HepG2 (cell line): Measurements from ENCODE around the gene SLC44A4. TPM values are rescaled to one million over a fixed set of nuclear protein-coding genes. Genes with fewer than 3 reads are reported as not detected.

Experiments
- ATF7 ChIP-seq, 2 experiments: fragments of 450-650 bp in 1 of 2; sonication (generic) in 1 of 2; formaldehyde crosslinking in 1 of 2; IDR thresholded peaks; 2 replicates each; pipeline versions ENCODE4 v1.4.0 to v1.6.1; 2016 to 2020; ENCODE audit warnings: antibody characterized with exemption in 1 of 2, mild to moderate bottlenecking in 1 of 2, missing genetic modification reagents in 1 of 2
- CBX1 ChIP-seq: IDR thresholded peaks from one replicate; pipeline ENCODE4 v1.6.1; 2016; ENCODE audit warnings: antibody characterized with exemption, low read depth
- EED ChIP-seq: sonication (generic); formaldehyde crosslinking; IDR thresholded peaks from 2 replicates; pipeline ENCODE4 v1.5.0; 2020; ENCODE audit warnings: mild to moderate bottlenecking, missing genetic modification reagents
- GLI4 ChIP-seq: sonication (generic); formaldehyde crosslinking; IDR thresholded peaks from 2 replicates; pipeline ENCODE4 v1.5.1; 2020; ENCODE audit warnings: missing genetic modification reagents, mild to moderate bottlenecking, moderate library complexity, borderline replicate concordance
- HDAC2 ChIP-seq: sonication (generic); formaldehyde crosslinking; IDR thresholded peaks from 2 replicates; pipeline ENCODE4 v1.4.0; 2020; ENCODE audit warnings: missing genetic modification reagents
- HMG20A ChIP-seq: IDR thresholded peaks from 2 replicates; pipeline ENCODE4 v1.6.1; 2016; ENCODE audit warnings: borderline replicate concordance
- HOXA3 ChIP-seq: sonication (generic); formaldehyde crosslinking; IDR thresholded peaks from 2 replicates; pipeline ENCODE4 v1.5.0; 2020; ENCODE audit warnings: missing genetic modification reagents
- MED1 ChIP-seq: sonication (generic); formaldehyde crosslinking; IDR thresholded peaks from 2 replicates; pipeline ENCODE4 v1.4.0; 2020; ENCODE audit warnings: missing genetic modification reagents
- MXD4 ChIP-seq: IDR thresholded peaks from 2 replicates; pipeline ENCODE4 v1.6.1; 2016; ENCODE audit warnings: mild to moderate bottlenecking, missing biosample characterization, missing genetic modification reagents
- NCOA1 ChIP-seq: sonication (generic); formaldehyde crosslinking; IDR thresholded peaks from 2 replicates; pipeline ENCODE4 v1.9.0; 2021; ENCODE audit warnings: missing genetic modification reagents
- NCOR1 ChIP-seq: fragments of 200-600 bp; sonication (generic); IDR thresholded peaks from 2 replicates; pipeline ENCODE4 v1.7.0; 2017; ENCODE audit warnings: antibody characterized with exemption, low read length, borderline replicate concordance
- ONECUT2 ChIP-seq: sonication (generic); formaldehyde crosslinking; IDR thresholded peaks from 2 replicates; pipeline ENCODE4 v1.4.0; 2020; ENCODE audit warnings: missing genetic modification reagents
- POLR2AphosphoS5 ChIP-seq: IDR thresholded peaks from 2 replicates; pipeline ENCODE4 v1.6.1; 2012; ENCODE audit warnings: low read depth, low read length
- ZKSCAN8 ChIP-seq: IDR thresholded peaks from 2 replicates; pipeline ENCODE4 v1.6.1; 2016; ENCODE audit warnings: borderline replicate concordance, missing genetic modification reagents, missing compliant biosample characterization
- ZNF274 ChIP-seq: sonication (generic); formaldehyde crosslinking; IDR thresholded peaks from 2 replicates; pipeline ENCODE4 v1.5.1; 2020; ENCODE audit warnings: mild to moderate bottlenecking, missing genetic modification reagents
- ZNF619 ChIP-seq: sonication (generic); formaldehyde crosslinking; IDR thresholded peaks from 2 replicates; pipeline ENCODE4 v1.4.0; 2020; ENCODE audit warnings: mild to moderate bottlenecking, missing genetic modification reagents
- ZNF761 ChIP-seq: sonication (generic); formaldehyde crosslinking; conservative IDR thresholded peaks from 2 replicates; pipeline ENCODE4 v1.4.0; 2020; ENCODE audit warnings: mild to moderate bottlenecking, missing genetic modification reagents
- polyA plus RNA-seq, 8 experiments: library from polyadenylated mRNA; depleted of rRNA in 3 of 8; stranded (reverse) in 7 of 8; unstranded in 1 of 8; fragments of >200 nt; fragmentation: Illumina TruSeq in 4 of 8; extraction: Trizol in 4 of 8; gene quantifications; 2 replicates each; pipeline versions ENCODE4 v1.2.1 to v1.2.3, GENCODE V29; 2011 to 2016; ENCODE audit warnings: low read depth in 4 of 8, missing spikeins in 1 of 8, mixed read lengths in 1 of 8; ENCODE audit not compliant: insufficient read depth in 1 of 8
- total RNA-seq, 5 experiments: library from RNA; depleted of rRNA; stranded (reverse); fragments of >200 nt; fragmentation: Illumina TruSeq; extraction: Trizol; gene quantifications; 2 replicates each; pipeline ENCODE4 v1.2.3, GENCODE V29; 2016; ENCODE audit warnings: low read depth in 1 of 5
- TF ChIP-seq, protein P1 (sequence below): sonication (generic); formaldehyde crosslinking; IDR thresholded peaks from 2 replicates; pipeline ENCODE4 v1.4.0; 2020; ENCODE audit warnings: missing genetic modification reagents, borderline replicate concordance
- TF ChIP-seq, protein P2 (sequence below): sonication (generic); formaldehyde crosslinking; IDR thresholded peaks from 2 replicates; pipeline ENCODE4 v1.5.1; 2020; ENCODE audit warnings: missing genetic modification reagents, mild to moderate bottlenecking, borderline replicate concordance
- TF ChIP-seq, protein P3 (sequence below): sonication (generic); formaldehyde crosslinking; IDR thresholded peaks from 2 replicates; pipeline ENCODE4 v1.4.0; 2020; ENCODE audit warnings: missing genetic modification reagents
- TF ChIP-seq, protein P4 (sequence below): sonication (generic); formaldehyde crosslinking; IDR thresholded peaks from 2 replicates; pipeline ENCODE4 v1.8.1; 2023; ENCODE audit warnings: mild to moderate bottlenecking, missing genetic modification reagents
- TF ChIP-seq, protein P5 (sequence below): sonication (generic); formaldehyde crosslinking; conservative IDR thresholded peaks from 2 replicates; pipeline ENCODE4 v1.4.0; 2020; ENCODE audit warnings: missing genetic modification reagents

SLC44A4 gene
- total and polyA plus RNA-seq, 2 of the 13 experiments (the other 11 are each of a cell fraction or from before 2014, with no cell fraction given): 3.5 to 5.9 TPM

DNA sequence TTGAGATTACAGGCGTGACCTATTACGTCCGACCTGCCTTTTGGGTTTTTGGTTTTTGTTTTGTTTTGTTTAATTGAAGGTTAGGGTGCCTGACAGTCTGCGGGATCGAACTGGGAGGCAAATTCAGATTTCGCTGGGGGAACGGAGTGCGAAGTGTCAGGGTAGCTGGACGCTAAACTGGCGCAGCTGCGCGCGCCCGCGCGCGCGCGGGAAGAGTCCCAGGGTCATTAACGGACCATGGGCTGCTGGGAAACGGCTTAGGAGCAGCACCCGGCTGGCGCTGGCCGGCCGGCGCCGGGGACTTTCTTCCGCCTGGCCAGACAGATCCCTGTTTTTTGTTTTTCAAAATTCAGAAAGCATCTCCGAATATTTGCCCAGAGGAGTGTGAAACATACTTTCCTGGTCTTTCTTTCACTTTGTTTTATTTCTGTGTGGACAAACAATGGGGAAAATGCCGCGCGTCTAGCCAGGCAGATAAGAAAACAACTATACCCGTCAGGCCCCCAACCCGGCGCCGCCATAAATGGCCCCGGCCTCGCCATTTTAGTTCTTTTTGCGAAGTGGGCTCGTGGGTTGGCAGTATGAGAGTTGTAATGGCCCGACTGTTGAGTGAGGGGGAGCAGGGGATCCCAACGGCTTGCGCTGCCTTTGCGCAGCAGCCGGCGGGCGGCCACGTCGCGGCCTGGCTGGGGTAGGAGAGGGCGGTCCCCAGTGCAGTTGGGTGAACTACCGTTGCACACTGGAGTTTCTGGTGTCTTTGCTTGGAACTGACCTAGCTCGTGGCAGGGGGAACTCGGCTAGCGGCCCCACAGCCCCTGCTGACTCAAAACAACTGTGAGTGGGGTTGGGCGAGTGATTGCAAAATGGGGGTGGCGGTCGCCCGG is 44.2 kb downstream of the SLC44A4 start (continued):
- TF ChIP-seq, protein P1, sequence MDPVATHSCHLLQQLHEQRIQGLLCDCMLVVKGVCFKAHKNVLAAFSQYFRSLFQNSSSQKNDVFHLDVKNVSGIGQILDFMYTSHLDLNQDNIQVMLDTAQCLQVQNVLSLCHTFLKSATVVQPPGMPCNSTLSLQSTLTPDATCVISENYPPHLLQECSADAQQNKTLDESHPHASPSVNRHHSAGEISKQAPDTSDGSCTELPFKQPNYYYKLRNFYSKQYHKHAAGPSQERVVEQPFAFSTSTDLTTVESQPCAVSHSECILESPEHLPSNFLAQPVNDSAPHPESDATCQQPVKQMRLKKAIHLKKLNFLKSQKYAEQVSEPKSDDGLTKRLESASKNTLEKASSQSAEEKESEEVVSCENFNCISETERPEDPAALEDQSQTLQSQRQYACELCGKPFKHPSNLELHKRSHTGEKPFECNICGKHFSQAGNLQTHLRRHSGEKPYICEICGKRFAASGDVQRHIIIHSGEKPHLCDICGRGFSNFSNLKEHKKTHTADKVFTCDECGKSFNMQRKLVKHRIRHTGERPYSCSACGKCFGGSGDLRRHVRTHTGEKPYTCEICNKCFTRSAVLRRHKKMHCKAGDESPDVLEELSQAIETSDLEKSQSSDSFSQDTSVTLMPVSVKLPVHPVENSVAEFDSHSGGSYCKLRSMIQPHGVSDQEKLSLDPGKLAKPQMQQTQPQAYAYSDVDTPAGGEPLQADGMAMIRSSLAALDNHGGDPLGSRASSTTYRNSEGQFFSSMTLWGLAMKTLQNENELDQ: peak; percentile 73
- TF ChIP-seq, protein P2, sequence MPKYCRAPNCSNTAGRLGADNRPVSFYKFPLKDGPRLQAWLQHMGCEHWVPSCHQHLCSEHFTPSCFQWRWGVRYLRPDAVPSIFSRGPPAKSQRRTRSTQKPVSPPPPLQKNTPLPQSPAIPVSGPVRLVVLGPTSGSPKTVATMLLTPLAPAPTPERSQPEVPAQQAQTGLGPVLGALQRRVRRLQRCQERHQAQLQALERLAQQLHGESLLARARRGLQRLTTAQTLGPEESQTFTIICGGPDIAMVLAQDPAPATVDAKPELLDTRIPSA (CRISPR knock-in tag): peak; percentile 68; the same call in 1 of the 2 replicates
- peak; percentile 20 for TF ChIP-seq CBX1
- TF ChIP-seq GLI4 (CRISPR knock-in tag): peak; percentile 47; the same call in 1 of the 2 replicates
- peak; percentile 84 for TF ChIP-seq HOXA3 (CRISPR knock-in tag)
- peak; percentile 89 for TF ChIP-seq MXD4 (CRISPR knock-in tag)
- TF ChIP-seq HMG20A: peak; percentile 38; the same call in 1 of the 2 replicates
- peak; percentile 63; the same call in 1 of the 2 replicates for TF ChIP-seq ZKSCAN8 (CRISPR knock-in tag)
- peak; percentile 36; the same call in 1 of the 2 replicates for TF ChIP-seq ONECUT2 (CRISPR knock-in tag)
- TF ChIP-seq NCOA1 (CRISPR knock-in tag): no peak
- TF ChIP-seq, protein P3, sequence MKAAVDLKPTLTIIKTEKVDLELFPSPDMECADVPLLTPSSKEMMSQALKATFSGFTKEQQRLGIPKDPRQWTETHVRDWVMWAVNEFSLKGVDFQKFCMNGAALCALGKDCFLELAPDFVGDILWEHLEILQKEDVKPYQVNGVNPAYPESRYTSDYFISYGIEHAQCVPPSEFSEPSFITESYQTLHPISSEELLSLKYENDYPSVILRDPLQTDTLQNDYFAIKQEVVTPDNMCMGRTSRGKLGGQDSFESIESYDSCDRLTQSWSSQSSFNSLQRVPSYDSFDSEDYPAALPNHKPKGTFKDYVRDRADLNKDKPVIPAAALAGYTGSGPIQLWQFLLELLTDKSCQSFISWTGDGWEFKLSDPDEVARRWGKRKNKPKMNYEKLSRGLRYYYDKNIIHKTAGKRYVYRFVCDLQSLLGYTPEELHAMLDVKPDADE: no peak
- TF ChIP-seq EED: peak; percentile 95
- TF ChIP-seq, protein P4, sequence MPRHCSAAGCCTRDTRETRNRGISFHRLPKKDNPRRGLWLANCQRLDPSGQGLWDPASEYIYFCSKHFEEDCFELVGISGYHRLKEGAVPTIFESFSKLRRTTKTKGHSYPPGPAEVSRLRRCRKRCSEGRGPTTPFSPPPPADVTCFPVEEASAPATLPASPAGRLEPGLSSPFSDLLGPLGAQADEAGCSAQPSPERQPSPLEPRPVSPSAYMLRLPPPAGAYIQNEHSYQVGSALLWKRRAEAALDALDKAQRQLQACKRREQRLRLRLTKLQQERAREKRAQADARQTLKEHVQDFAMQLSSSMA (CRISPR knock-in tag): peak; percentile 40; the same call in 1 of the 2 replicates
- TF ChIP-seq, protein P5, sequence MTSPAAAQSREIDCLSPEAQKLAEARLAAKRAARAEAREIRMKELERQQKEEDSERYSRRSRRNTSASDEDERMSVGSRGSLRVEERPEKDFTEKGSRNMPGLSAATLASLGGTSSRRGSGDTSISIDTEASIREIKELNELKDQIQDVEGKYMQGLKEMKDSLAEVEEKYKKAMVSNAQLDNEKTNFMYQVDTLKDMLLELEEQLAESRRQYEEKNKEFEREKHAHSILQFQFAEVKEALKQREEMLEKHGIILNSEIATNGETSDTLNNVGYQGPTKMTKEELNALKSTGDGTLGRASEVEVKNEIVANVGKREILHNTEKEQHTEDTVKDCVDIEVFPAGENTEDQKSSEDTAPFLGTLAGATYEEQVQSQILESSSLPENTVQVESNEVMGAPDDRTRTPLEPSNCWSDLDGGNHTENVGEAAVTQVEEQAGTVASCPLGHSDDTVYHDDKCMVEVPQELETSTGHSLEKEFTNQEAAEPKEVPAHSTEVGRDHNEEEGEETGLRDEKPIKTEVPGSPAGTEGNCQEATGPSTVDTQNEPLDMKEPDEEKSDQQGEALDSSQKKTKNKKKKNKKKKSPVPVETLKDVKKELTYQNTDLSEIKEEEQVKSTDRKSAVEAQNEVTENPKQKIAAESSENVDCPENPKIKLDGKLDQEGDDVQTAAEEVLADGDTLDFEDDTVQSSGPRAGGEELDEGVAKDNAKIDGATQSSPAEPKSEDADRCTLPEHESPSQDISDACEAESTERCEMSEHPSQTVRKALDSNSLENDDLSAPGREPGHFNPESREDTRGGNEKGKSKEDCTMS (CRISPR knock-in tag): 0 out of 2 replicates have a peak, but pooled peaks have one; percentile 39
- peak; percentile 86 for TF ChIP-seq ZNF761 (CRISPR knock-in tag)
- no peak; the same call in 1 of the 2 replicates for TF ChIP-seq ZNF619 (CRISPR knock-in tag)
- TF ChIP-seq MED1: peak; percentile 73
- peak; percentile 79 for TF ChIP-seq ZNF274 (CRISPR knock-in tag)
- TF ChIP-seq POLR2AphosphoS5: peak; percentile 99
- TF ChIP-seq HDAC2 (CRISPR knock-in tag): peak; percentile 46; the same call in 1 of the 2 replicates
- no peak for TF ChIP-seq ATF7 (IDR thresholded peaks at IDR 0.05)
- TF ChIP-seq ATF7 (CRISPR knock-in tag; IDR thresholded peaks at IDR 0.05): peak; percentile 37
- peak; percentile 58; the same call in 1 of the 2 replicates for TF ChIP-seq NCOR1
